ENCODE measurements around the gene ANGPTL8. TPM values are rescaled to one million over a fixed set of nuclear protein-coding genes. Genes with fewer than 3 reads are reported as not detected.

ANGPTL8 gene
- total and polyA plus RNA-seq, 2 of the 13 experiments (the other 11 are each of a cell fraction or from before 2014, with no cell fraction given), result 27.3 to 243 TPM

GRCh38 chr19:11239377-11240000, at the start of gene ANGPTL8 (continued):
- no peak for TF ChIP-seq KIAA2018 (CRISPR knock-in tag; IDR thresholded peaks at IDR 0.05; ENCODE audit: borderline replicate concordance)
- no peak for TF ChIP-seq CERS6 (CRISPR knock-in tag; IDR thresholded peaks at IDR 0.05)
- peak; percentile 63 for TF ChIP-seq SIX4 (CRISPR knock-in tag; IDR thresholded peaks at IDR 0.05)
- peak; percentile 89 for TF ChIP-seq MEF2D (CRISPR knock-in tag; IDR thresholded peaks at IDR 0.05)
- no peak for TF ChIP-seq CREB3 (CRISPR knock-in tag; IDR thresholded peaks at IDR 0.05)
- no peak for TF ChIP-seq TEF (CRISPR knock-in tag; IDR thresholded peaks at IDR 0.05)
- peak; percentile 100 for TF ChIP-seq MLX (CRISPR knock-in tag; IDR thresholded peaks at IDR 0.05)
- peak; percentile 84 for TF ChIP-seq TBL1XR1 (IDR thresholded peaks at IDR 0.05; ENCODE audit: borderline replicate concordance, low read length, partially characterized antibody)
- peak; percentile 17; the same call in 1 of the 2 replicates for TF ChIP-seq MXD1 (CRISPR knock-in tag; IDR thresholded peaks at IDR 0.05)
- TF ChIP-seq KDM3A (CRISPR knock-in tag; IDR thresholded peaks at IDR 0.05; ENCODE audit: low read depth), result peak; percentile 81
- peak; percentile 95 for TF ChIP-seq ZNF331 (CRISPR knock-in tag; IDR thresholded peaks at IDR 0.05)
- peak; percentile 65; the same call in 1 of the 2 replicates for TF ChIP-seq HHEX (CRISPR knock-in tag; IDR thresholded peaks at IDR 0.05)
- peak; percentile 68; the same call in 1 of the 2 replicates for TF ChIP-seq ZNF841 (CRISPR knock-in tag; IDR thresholded peaks at IDR 0.05; ENCODE audit: borderline replicate concordance)
- peak; percentile 95 for TF ChIP-seq ZBTB25 (CRISPR knock-in tag; IDR thresholded peaks at IDR 0.05)
- peak; percentile 75; the same call in 1 of the 2 replicates for TF ChIP-seq ZNF274 (CRISPR knock-in tag; IDR thresholded peaks at IDR 0.05)
- TF ChIP-seq ZNF232 (CRISPR knock-in tag; IDR thresholded peaks at IDR 0.05; ENCODE audit: borderline replicate concordance), result peak; percentile 33; the same call in 1 of the 2 replicates

All from HepG2 (cell line).